Tibial nerve (tissue), 3 donors: Measurements from ENCODE around the gene PTCD1.

Experiments used
- POLR2A ChIP-seq, 2 donors: fragments of 450-650 bp; IDR thresholded peaks; one replicate each; pipeline ENCODE4 v1.6.1; 2017; ENCODE audit warnings: antibody characterized with exemption in 2 of 2, mild to moderate bottlenecking in 2 of 2, moderate library complexity in 2 of 2
- TF ChIP-seq, protein P1 (sequence below), 5 experiments: fragments of 200-600 bp in 3 of 5; fragments of 450-650 bp in 2 of 5; sonication (generic) in 3 of 5; IDR thresholded peaks; one replicate each; pipeline ENCODE4 v1.5.1; 2016 to 2019; ENCODE audit warnings: antibody characterized with exemption in 5 of 5, mild to moderate bottlenecking in 3 of 5, moderate library complexity in 2 of 5

DNA sequence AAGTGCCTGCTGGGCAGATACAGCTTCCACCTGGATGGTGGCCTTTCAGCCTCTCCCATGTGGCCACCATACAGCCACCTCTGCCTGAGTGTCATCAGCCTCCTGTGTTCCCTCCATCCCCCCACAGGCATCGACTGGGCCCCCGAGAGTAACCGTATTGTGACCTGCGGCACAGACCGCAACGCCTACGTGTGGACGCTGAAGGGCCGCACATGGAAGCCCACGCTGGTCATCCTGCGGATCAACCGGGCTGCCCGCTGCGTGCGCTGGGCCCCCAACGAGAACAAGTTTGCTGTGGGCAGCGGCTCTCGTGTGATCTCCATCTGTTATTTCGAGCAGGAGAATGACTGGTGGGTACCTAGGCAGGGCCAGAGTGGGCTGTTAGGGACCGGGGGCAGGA, 50.7 kb downstream of the PTCD1 start:
- no peak for TF ChIP-seq POLR2A (IDR thresholded peaks at IDR 0.05)
- TF ChIP-seq, protein P1, sequence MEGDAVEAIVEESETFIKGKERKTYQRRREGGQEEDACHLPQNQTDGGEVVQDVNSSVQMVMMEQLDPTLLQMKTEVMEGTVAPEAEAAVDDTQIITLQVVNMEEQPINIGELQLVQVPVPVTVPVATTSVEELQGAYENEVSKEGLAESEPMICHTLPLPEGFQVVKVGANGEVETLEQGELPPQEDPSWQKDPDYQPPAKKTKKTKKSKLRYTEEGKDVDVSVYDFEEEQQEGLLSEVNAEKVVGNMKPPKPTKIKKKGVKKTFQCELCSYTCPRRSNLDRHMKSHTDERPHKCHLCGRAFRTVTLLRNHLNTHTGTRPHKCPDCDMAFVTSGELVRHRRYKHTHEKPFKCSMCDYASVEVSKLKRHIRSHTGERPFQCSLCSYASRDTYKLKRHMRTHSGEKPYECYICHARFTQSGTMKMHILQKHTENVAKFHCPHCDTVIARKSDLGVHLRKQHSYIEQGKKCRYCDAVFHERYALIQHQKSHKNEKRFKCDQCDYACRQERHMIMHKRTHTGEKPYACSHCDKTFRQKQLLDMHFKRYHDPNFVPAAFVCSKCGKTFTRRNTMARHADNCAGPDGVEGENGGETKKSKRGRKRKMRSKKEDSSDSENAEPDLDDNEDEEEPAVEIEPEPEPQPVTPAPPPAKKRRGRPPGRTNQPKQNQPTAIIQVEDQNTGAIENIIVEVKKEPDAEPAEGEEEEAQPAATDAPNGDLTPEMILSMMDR (IDR thresholded peaks at IDR 0.05) = no peak
